ENCODE measurements around the gene HEMK1. TPM values are rescaled to one million over a fixed set of nuclear protein-coding genes. Genes with fewer than 3 reads are reported as not detected.

The HEMK1 gene
- total RNA-seq, 1 experiment from 2014 or later, result 12.5 TPM

- Histone ChIP-seq H2BK120ac (ENCODE audit: low read depth, low read length, poor library complexity, severe bottlenecking) (no peak overlapping the region), H2BK15ac (ENCODE audit: low read depth, low read length) (no peak overlapping the region), H3K9me3 (ENCODE audit: control insufficient read depth, low read depth, low read length) (no peaks in the 10 kb centered on the region), H3K4ac (ENCODE audit: low read depth, low read length) (no peak overlapping the region), H3K14ac (ENCODE audit: insufficient read depth, low read length) (no peak overlapping the region), H4K91ac (ENCODE audit: insufficient read length, low read depth, low read length) (no peak overlapping the region), H3K27ac (ENCODE audit: insufficient read length, low read depth, low read length) (no peak overlapping the region), H3K23ac (ENCODE audit: insufficient read length, low read depth, low read length) (no peak overlapping the region), H3K79me2 (ENCODE audit: insufficient read depth, low read length) (no peaks in the 10 kb centered on the region), H2BK5ac (ENCODE audit: insufficient read length, low read length) (no peak overlapping the region), H4K5ac (ENCODE audit: insufficient read length, low read depth, low read length) (no peak overlapping the region), H3K4me1 (ENCODE audit: insufficient read depth, low read length) (no peaks in the 10 kb centered on the region; the same call in 1 of the 2 replicates), H3K4me2 (ENCODE audit: insufficient read depth, insufficient read length, low read length) (no peak overlapping the region), H4K8ac (replicated peaks; ENCODE audit: insufficient read length, low read depth, low read length) (no peak overlapping the region), H3T11ph (ENCODE audit: low read length) (no peak overlapping the region), H2AK5ac (ENCODE audit: insufficient read length, low read length) (no peak overlapping the region), H3K23me2 (ENCODE audit: insufficient read length, low read depth, low read length, poor library complexity, severe bottlenecking) (peaks cover 10% of the 10 kb centered on the region), H4K20me1 (ENCODE audit: control insufficient read depth, insufficient read depth, insufficient read length) (no peaks in the 10 kb centered on the region), H2BK20ac (ENCODE audit: low read depth, low read length, poor library complexity, severe bottlenecking) (no peak overlapping the region), H3K56ac (ENCODE audit: insufficient read length, low read depth, low read length) (no peak overlapping the region), H3K79me1 (ENCODE audit: insufficient read depth, low read depth, low read length, poor library complexity, severe bottlenecking) (no peaks in the 10 kb centered on the region), H2BK12ac (ENCODE audit: insufficient read length, low read depth, low read length) (no peak overlapping the region), H3K9ac (ENCODE audit: extremely low read depth, insufficient read length, low read length) (no peak overlapping the region), H2AFZ (ENCODE audit: low read length) (no peak overlapping the region), H3K18ac (ENCODE audit: insufficient read length, low read depth, low read length) (no peak overlapping the region), H3K27me3 (ENCODE audit: insufficient read depth, low read length) (peaks cover 3% of the 10 kb centered on the region; the same call in 1 of the 2 replicates)
- Mint-ChIP-seq H3K4me3 (no peak overlapping the region; a peak in 1 of 5 replicates), H3K36me3 (ENCODE audit: insufficient read depth in 1 of 3, low read depth in 3 of 3) (peaks cover 0 to 1% (median 0%) of the 10 kb centered on the region in 3 experiments; a peak in 1 of 7 replicates), H3K9me3 (no peaks in the 10 kb centered on the region), H3K4me1 (peaks cover 6 to 16% of the 10 kb centered on the region in 2 experiments), H3K27me3 (ENCODE audit: low read depth) (peaks cover 7% of the 10 kb centered on the region), H3K27ac (no peak overlapping the region)
- no CpG with 5 or more reads among the region's 4 CpGs for WGBS (ENCODE audit: extremely low coverage, insufficient read length, low lambda C conversion rate)
- TF ChIP-seq CTCF (conservative IDR thresholded peaks at IDR 0.05), result no peak
- no peak for DNase-seq
Measured at GRCh38 chr3:50571486-50571885, 2.2 kb downstream of the HEMK1 start.

Data from H9 (cell line).